Endothelial cell of umbilical vein (primary cell): ENCODE results near the gene UBE2QL1. TPM values are rescaled to one million over a fixed set of nuclear protein-coding genes. Genes with fewer than 3 reads are reported as not detected.

ENCODE experiments used
- BruUV-seq: library from RNA; stranded (reverse); fragments of 400-500 nt; replicated peaks from 2 replicates; lab custom pipeline; 2021; lab: Mats Ljungman, UMichigan
- CTCF ChIA-PET: fragments of 300-600, 350-600 bp; sonication (Branson Sonifier 250); formaldehyde crosslinking; loops from one replicate; lab custom pipeline; 2021; ENCODE audit warnings: antibody characterized with exemption, inconsistent platforms; lab: Charles Lee
- POLR2A ChIA-PET: fragments of 300-600, 350-600 bp; sonication (Branson Sonifier 250); formaldehyde crosslinking; loops from one replicate; lab custom pipeline; 2021; ENCODE audit warnings: antibody characterized with exemption, inconsistent platforms; lab: Charles Lee
- DNase-seq: peaks from one replicate; pipeline ENCODE4 v3.0.0-alpha.2; 2011; ENCODE audit warnings: low read depth, low spot score
- FAIRE-seq: peaks from 2 replicates; lab custom pipeline; 2011; peaks lifted over from hg19 to GRCh38; lab: Jason Lieb, UNC
- H2AFZ ChIP-seq: 2 replicates; pipeline ENCODE4 v1.6.0; 2012; ENCODE audit warnings: low read depth, low read length, control low read depth, inconsistent platforms
- H3K27ac ChIP-seq: 2 replicates; pipeline ENCODE4 v1.5.1; 2011; ENCODE audit warnings: low read depth, mild to moderate bottlenecking, control low read depth, low read length, moderate library complexity; ENCODE audit not compliant: insufficient read depth
- H3K27me3 ChIP-seq, 2 experiments: 2 replicates each; pipeline versions ENCODE4 v1.6.0 to v1.6.1; 2011; ENCODE audit warnings: low read length in 2 of 2, mixed read lengths in 1 of 2; ENCODE audit not compliant: control insufficient read depth in 2 of 2, insufficient read depth in 2 of 2
- H3K36me3 ChIP-seq, 2 experiments: 2 replicates in 1 of 2; 3 replicates in 1 of 2; pipeline ENCODE4 v1.5.1; 2011; ENCODE audit warnings: low read length in 2 of 2, mild to moderate bottlenecking in 1 of 2, moderate library complexity in 1 of 2; ENCODE audit not compliant: control insufficient read depth in 2 of 2, insufficient read depth in 2 of 2; ENCODE audit errors: extremely low read depth in 1 of 2
- H3K4me1 ChIP-seq: 3 replicates; pipeline ENCODE4 v1.5.1; 2011; ENCODE audit warnings: mild to moderate bottlenecking, low read length; ENCODE audit not compliant: control insufficient read depth, insufficient read depth; ENCODE audit errors: extremely low read depth
- H3K4me2 ChIP-seq: 2 replicates; pipeline ENCODE4 v1.6.1; 2011; ENCODE audit warnings: low read length, control low read depth, mixed read lengths; ENCODE audit not compliant: insufficient read depth
- H3K4me3 ChIP-seq, 3 experiments: fragments of 200-600 bp in 1 of 3; sonication (generic), shearing (Covaris generic) in 1 of 3; replicated peaks in 1 of 3; 2 replicates each; pipeline ENCODE4 v1.5.1; 2011 to 2016; ENCODE audit warnings: control low read depth in 3 of 3, low read length in 3 of 3, mild to moderate bottlenecking in 2 of 3, inconsistent platforms in 1 of 3, low read depth in 1 of 3, moderate library complexity in 1 of 3; ENCODE audit not compliant: insufficient read depth in 1 of 3
- H3K79me2 ChIP-seq: 2 replicates; pipeline ENCODE4 v1.6.0; 2012; ENCODE audit warnings: low read length, inconsistent platforms; ENCODE audit not compliant: control insufficient read depth, insufficient read depth
- H3K9ac ChIP-seq: replicated peaks from 2 replicates; pipeline ENCODE3; 2011; ENCODE audit warnings: low read length, control low read depth; ENCODE audit not compliant: insufficient read depth; ENCODE audit errors: extremely low read depth
- H3K9me1 ChIP-seq: replicated peaks from 3 replicates; pipeline ENCODE4 v1.6.0; 2011; ENCODE audit warnings: mild to moderate bottlenecking, low read length; ENCODE audit not compliant: control insufficient read depth, insufficient read depth; ENCODE audit errors: extremely low read depth
- H3K9me3 ChIP-seq: replicated peaks from 2 replicates; pipeline ENCODE4 v1.5.1; 2012; ENCODE audit warnings: low read length, inconsistent platforms; ENCODE audit not compliant: control insufficient read depth, insufficient read depth
- H4K20me1 ChIP-seq: replicated peaks from 2 replicates; pipeline ENCODE3; 2011; ENCODE audit warnings: mild to moderate bottlenecking, low read length; ENCODE audit not compliant: control insufficient read depth, insufficient read depth; ENCODE audit errors: extremely low read depth
- EZH2 ChIP-seq: IDR thresholded peaks from 2 replicates; pipeline ENCODE4 v1.6.1; 2012; ENCODE audit warnings: borderline replicate concordance, low read depth, mild to moderate bottlenecking, moderate library complexity, low read length, inconsistent platforms; ENCODE audit not compliant: severe bottlenecking
- FOS ChIP-seq: IDR thresholded peaks from 2 replicates; pipeline ENCODE4 v1.6.1; 2011; ENCODE audit warnings: mild to moderate bottlenecking, low read length, moderate library complexity, borderline replicate concordance; ENCODE audit not compliant: insufficient read depth
- GATA2 ChIP-seq: IDR thresholded peaks from 2 replicates; pipeline ENCODE4 v1.7.0; 2011; ENCODE audit warnings: low read depth, mild to moderate bottlenecking, moderate library complexity, mixed read lengths, low read length; ENCODE audit not compliant: insufficient read length, insufficient read depth
- JUN ChIP-seq: IDR thresholded peaks from 2 replicates; pipeline ENCODE4 v1.6.1; 2011; ENCODE audit warnings: borderline replicate concordance, low read depth; ENCODE audit not compliant: insufficient read length, insufficient read depth
- MYC ChIP-seq: IDR thresholded peaks from one replicate; pipeline ENCODE4 v1.6.1; 2011; ENCODE audit warnings: mild to moderate bottlenecking, low read depth, low read length
- POLR2A ChIP-seq: IDR thresholded peaks from 2 replicates; pipeline ENCODE4 v1.6.1; 2012; ENCODE audit warnings: low read depth, mild to moderate bottlenecking, control low read depth, low read length
- POLR2AphosphoS5 ChIP-seq: IDR thresholded peaks from 2 replicates; pipeline ENCODE4 v1.6.1; 2012; ENCODE audit warnings: low read depth, mild to moderate bottlenecking, control low read depth, low read length, moderate library complexity; ENCODE audit not compliant: insufficient read depth
- dilution Hi-C: fragments of 300-500 bp; cut with MboI; formaldehyde crosslinking; loops from one replicate; pipeline ENCODE4 v1.15.0; 2019; ENCODE audit warnings: low sequenced_read_pairs; ENCODE audit not compliant: extremely low pct_ligation_motif_present
- intact Hi-C: fragments of 100-400 bp; cut with micrococcal nuclease; formaldehyde crosslinking; loops from one replicate; pipeline ENCODE4 v1.10.0; 2022
- polyA plus RNA-seq, 4 experiments: library from polyadenylated mRNA; depleted of rRNA in 3 of 4; stranded (reverse) in 3 of 4; unstranded in 1 of 4; fragments of >200 nt; gene quantifications; 2 replicates each; pipeline versions ENCODE4 v1.2.1 to v1.2.3, GENCODE V29; 2011 to 2012; ENCODE audit warnings: missing spikeins in 1 of 4
- total RNA-seq: library from RNA; stranded (reverse); gene quantifications from 2 replicates; pipeline ENCODE4 v1.2.3, GENCODE V29; 2021
- TF ChIP-seq, protein P1 (sequence below), 2 donors: IDR thresholded peaks; 1 replicate in 1 of 2; 2 replicates in 1 of 2; pipeline ENCODE4 v1.5.1; 2011; ENCODE audit warnings: low read length in 2 of 2, mild to moderate bottlenecking in 2 of 2, moderate library complexity in 2 of 2, control low read depth in 1 of 2, inconsistent platforms in 1 of 2, low read depth in 1 of 2; ENCODE audit not compliant: insufficient read depth in 1 of 2; ENCODE audit errors: extremely low read depth in 1 of 2
- TF ChIP-seq, protein P2 (sequence below): IDR thresholded peaks from 2 replicates; pipeline ENCODE4 v1.6.1; 2011; ENCODE audit not compliant: insufficient read depth, insufficient read length

UBE2QL1 gene
- total and polyA plus RNA-seq, 2 donors (not counting 3 experiments of a cell fraction or from before 2014, with no cell fraction given) = 0.04 to 0.15 TPM

DNA sequence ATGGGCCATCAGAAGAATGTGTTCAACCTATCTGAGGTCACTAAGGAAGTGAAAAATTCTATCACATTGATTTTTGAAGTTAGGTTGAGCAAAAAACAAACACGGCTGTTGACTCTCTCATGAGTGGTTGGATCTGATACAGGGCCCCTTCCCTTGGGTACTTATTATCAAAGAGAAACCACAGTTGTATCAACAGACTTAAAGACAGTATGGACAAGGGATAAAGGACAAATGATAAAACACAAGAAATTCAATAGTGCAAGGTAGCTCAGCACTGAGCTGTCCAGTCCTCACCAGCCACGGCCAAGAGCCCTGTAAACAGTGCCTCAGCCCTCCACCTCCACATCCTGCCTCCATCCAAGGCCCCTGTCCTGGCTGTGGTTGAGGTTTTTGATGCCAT lies 86.9 kb downstream of the UBE2QL1 start:
- DNase-seq (no peak), FAIRE-seq (no peak)
- H4K20me1 ChIP-seq = no peaks in the 10 kb centered on the region
- H3K4me3 ChIP-seq = no peak overlapping the region
- no peak overlapping the region for H2AFZ ChIP-seq
- BruUV-seq = no TSS peak
- no peaks in the 10 kb centered on the region for H3K9me3 ChIP-seq
- H3K27me3 ChIP-seq = peaks cover 0 to 2% of the 10 kb centered on the region in 2 experiments
- TF ChIP-seq, protein P1, sequence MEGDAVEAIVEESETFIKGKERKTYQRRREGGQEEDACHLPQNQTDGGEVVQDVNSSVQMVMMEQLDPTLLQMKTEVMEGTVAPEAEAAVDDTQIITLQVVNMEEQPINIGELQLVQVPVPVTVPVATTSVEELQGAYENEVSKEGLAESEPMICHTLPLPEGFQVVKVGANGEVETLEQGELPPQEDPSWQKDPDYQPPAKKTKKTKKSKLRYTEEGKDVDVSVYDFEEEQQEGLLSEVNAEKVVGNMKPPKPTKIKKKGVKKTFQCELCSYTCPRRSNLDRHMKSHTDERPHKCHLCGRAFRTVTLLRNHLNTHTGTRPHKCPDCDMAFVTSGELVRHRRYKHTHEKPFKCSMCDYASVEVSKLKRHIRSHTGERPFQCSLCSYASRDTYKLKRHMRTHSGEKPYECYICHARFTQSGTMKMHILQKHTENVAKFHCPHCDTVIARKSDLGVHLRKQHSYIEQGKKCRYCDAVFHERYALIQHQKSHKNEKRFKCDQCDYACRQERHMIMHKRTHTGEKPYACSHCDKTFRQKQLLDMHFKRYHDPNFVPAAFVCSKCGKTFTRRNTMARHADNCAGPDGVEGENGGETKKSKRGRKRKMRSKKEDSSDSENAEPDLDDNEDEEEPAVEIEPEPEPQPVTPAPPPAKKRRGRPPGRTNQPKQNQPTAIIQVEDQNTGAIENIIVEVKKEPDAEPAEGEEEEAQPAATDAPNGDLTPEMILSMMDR (IDR thresholded peaks at IDR 0.05; ENCODE audit: extremely low read depth in 1 of 2, insufficient read depth in 1 of 2, low read depth in 1 of 2, low read length in 2 of 2) = no peak
- TF ChIP-seq JUN (no peak), POLR2A (no peak), EZH2 (no peak), MYC (no peak), FOS (no peak), GATA2 (no peak), POLR2AphosphoS5 (no peak)
- TF ChIP-seq, protein P2, sequence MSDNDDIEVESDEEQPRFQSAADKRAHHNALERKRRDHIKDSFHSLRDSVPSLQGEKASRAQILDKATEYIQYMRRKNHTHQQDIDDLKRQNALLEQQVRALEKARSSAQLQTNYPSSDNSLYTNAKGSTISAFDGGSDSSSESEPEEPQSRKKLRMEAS = no peak
- POLR2A ChIA-PET = no interaction called here
- no peaks in the 10 kb centered on the region for H3K4me1 ChIP-seq
- intact Hi-C loops = no loop called here
- H3K4me2 ChIP-seq = no peak overlapping the region
- H3K9ac ChIP-seq = no peak overlapping the region
- H3K9me1 ChIP-seq = no peaks in the 10 kb centered on the region
- no peaks in the 10 kb centered on the region for H3K36me3 ChIP-seq
- CTCF ChIA-PET = no interaction called here
- dilution Hi-C loops = no loop called here
- H3K79me2 ChIP-seq = no peaks in the 10 kb centered on the region
- H3K27ac ChIP-seq = no peak overlapping the region
